ENCODE data around the gene AQP5. TPM values are rescaled to one million over a fixed set of nuclear protein-coding genes. Genes with fewer than 3 reads are reported as not detected.

AQP5 gene
- total RNA-seq, result 1.0 TPM

- no peaks in the 10 kb centered on the region for H3K36me3 ChIP-seq (ENCODE audit: control insufficient read depth in 3 of 3, insufficient read depth in 3 of 3, low read length in 3 of 3)
- H3K27me3 ChIP-seq (ENCODE audit: control insufficient read depth in 3 of 3, insufficient read depth in 3 of 3, low read length in 3 of 3), result peaks cover 39 to 67% (median 47%) of the 10 kb centered on the region in 3 donors
- H3K27ac ChIP-seq (ENCODE audit: low read depth, low read length), result no peak within 1 kb of the TSS
- peak within 1 kb of the TSS in 1 of 3 donors; percentile 35 for H3K4me3 ChIP-seq (ENCODE audit: low read length in 3 of 3)
- H3K9ac ChIP-seq (ENCODE audit: low read depth in 1 of 3, low read length in 3 of 3), result no peak within 1 kb of the TSS
- no peaks in the 10 kb centered on the region for H3K9me3 ChIP-seq (ENCODE audit: control insufficient read depth in 3 of 3, low read length in 3 of 3)
- no peaks in the 10 kb centered on the region for H3K4me1 ChIP-seq (ENCODE audit: control insufficient read depth in 3 of 3, insufficient read depth in 3 of 3, low read length in 3 of 3)
Measured at GRCh38 chr12:49961111-49961922, at the start of gene AQP5. Gene AQP5 (plus strand): TSS chr12:49961872. CDS start chr12:49962018, 146 bp downstream.

- H3K9ac ChIP-seq (ENCODE audit: low read depth in 1 of 3, low read length in 3 of 3), result no peak overlapping the region
- H3K4me1 ChIP-seq (ENCODE audit: control insufficient read depth in 3 of 3, insufficient read depth in 3 of 3, low read length in 3 of 3), result peaks cover 0 to 7% (median 6%) of the 10 kb centered on the region in 3 donors
- no peaks in the 10 kb centered on the region for H3K9me3 ChIP-seq (ENCODE audit: control insufficient read depth in 3 of 3, low read length in 3 of 3)
- no peaks in the 10 kb centered on the region for H3K36me3 ChIP-seq (ENCODE audit: control insufficient read depth in 3 of 3, insufficient read depth in 3 of 3, low read length in 3 of 3)
- H3K4me3 ChIP-seq (ENCODE audit: low read length in 3 of 3), result no peak overlapping the region
- H3K27me3 ChIP-seq (ENCODE audit: control insufficient read depth in 3 of 3, insufficient read depth in 3 of 3, low read length in 3 of 3), result peaks cover 0 to 3% (median under 1%) of the 10 kb centered on the region in 3 donors
- H3K27ac ChIP-seq (ENCODE audit: low read depth, low read length), result no peak overlapping the region
Measured at GRCh38 chr12:49912345-49913255, 49.1 kb upstream of the AQP5 start.

DNA sequence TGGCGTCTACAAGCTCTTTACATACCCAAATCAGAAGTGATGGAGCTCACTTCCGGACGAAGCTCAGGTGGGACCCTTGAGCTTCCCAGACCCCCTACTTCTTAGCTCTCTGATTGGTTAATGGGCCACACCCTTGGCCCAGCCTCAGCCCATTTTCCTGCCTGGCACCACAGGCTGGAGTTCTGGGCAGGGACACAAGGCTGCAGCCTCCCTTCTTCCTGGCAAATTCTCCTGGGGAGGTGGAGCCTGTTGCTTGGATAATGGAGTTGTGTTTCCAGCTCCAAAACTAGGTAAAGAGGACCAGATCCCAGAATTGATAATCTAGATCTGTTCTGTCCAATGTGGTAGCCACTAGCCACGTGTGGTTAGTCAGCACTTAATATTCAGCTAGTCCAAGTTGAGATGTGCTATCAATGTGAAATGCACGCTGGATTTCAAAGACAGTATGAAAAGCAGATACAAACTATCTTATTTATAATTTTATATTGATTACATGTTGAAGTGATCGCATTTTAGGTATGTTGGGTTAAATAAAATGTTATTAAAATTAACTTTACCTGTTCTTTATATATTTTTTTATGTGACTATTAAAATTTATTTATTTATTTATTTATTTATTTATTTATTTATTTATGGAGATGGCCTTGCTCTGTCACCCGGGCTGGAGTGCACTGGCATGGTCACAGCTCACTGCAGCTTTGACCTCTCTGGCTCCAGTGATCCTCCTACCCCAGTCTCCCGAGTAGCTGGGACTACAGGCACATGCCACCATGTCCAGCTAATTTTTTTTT, 45.3 kb upstream of the AQP5 start:
- Histone ChIP-seq H3K27me3 (ENCODE audit: control insufficient read depth in 3 of 3, insufficient read depth in 3 of 3, low read length in 3 of 3) (peaks cover 5 to 9% (median 7%) of the 10 kb centered on the region in 3 donors), H3K9ac (ENCODE audit: low read depth in 1 of 3, low read length in 3 of 3) (no peak overlapping the region), H3K4me1 (ENCODE audit: control insufficient read depth in 3 of 3, insufficient read depth in 3 of 3, low read length in 3 of 3) (peaks cover 0 to 7% (median 6%) of the 10 kb centered on the region in 3 donors), H3K36me3 (ENCODE audit: control insufficient read depth in 3 of 3, insufficient read depth in 3 of 3, low read length in 3 of 3) (no peaks in the 10 kb centered on the region), H3K4me3 (ENCODE audit: low read length in 3 of 3) (no peak overlapping the region), H3K27ac (ENCODE audit: low read depth, low read length) (no peak overlapping the region), H3K9me3 (ENCODE audit: control insufficient read depth in 3 of 3, low read length in 3 of 3) (no peaks in the 10 kb centered on the region)

- H3K9me3 ChIP-seq (ENCODE audit: control insufficient read depth in 3 of 3, low read length in 3 of 3), result no peaks in the 10 kb centered on the region
Measured at GRCh38 chr12:49917166-49917787, 44.4 kb upstream of the AQP5 start.

GRCh38 chr12:49917788-49918173, 43.9 kb upstream of the AQP5 start:
- H3K4me1 ChIP-seq (ENCODE audit: control insufficient read depth in 3 of 3, insufficient read depth in 3 of 3, low read length in 3 of 3), result peaks cover 6 to 8% (median 7%) of the 10 kb centered on the region in 3 donors
- peaks cover 5 to 9% (median 7%) of the 10 kb centered on the region in 3 donors for H3K27me3 ChIP-seq (ENCODE audit: control insufficient read depth in 3 of 3, insufficient read depth in 3 of 3, low read length in 3 of 3)
- H3K4me3 ChIP-seq (ENCODE audit: low read length in 3 of 3), result no peak overlapping the region
- H3K36me3 ChIP-seq (ENCODE audit: control insufficient read depth in 3 of 3, insufficient read depth in 3 of 3, low read length in 3 of 3), result no peaks in the 10 kb centered on the region
- H3K9me3 ChIP-seq (ENCODE audit: control insufficient read depth in 3 of 3, low read length in 3 of 3), result no peaks in the 10 kb centered on the region
- H3K27ac ChIP-seq (ENCODE audit: low read depth, low read length), result no peak overlapping the region
- no peak overlapping the region for H3K9ac ChIP-seq (ENCODE audit: low read depth in 1 of 3, low read length in 3 of 3)

More at GRCh38 chr12:49917166-49917787, 44.4 kb upstream of the AQP5 start:
- H3K4me3 ChIP-seq (ENCODE audit: low read length in 3 of 3), result no peak overlapping the region
- no peak overlapping the region for H3K9ac ChIP-seq (ENCODE audit: low read depth in 1 of 3, low read length in 3 of 3)
- H3K27me3 ChIP-seq (ENCODE audit: control insufficient read depth in 3 of 3, insufficient read depth in 3 of 3, low read length in 3 of 3), result peaks cover 5 to 9% (median 7%) of the 10 kb centered on the region in 3 donors
- peaks cover 1 to 8% (median 8%) of the 10 kb centered on the region in 3 donors for H3K4me1 ChIP-seq (ENCODE audit: control insufficient read depth in 3 of 3, insufficient read depth in 3 of 3, low read length in 3 of 3)
- no peak overlapping the region for H3K27ac ChIP-seq (ENCODE audit: low read depth, low read length)
- H3K36me3 ChIP-seq (ENCODE audit: control insufficient read depth in 3 of 3, insufficient read depth in 3 of 3, low read length in 3 of 3), result no peaks in the 10 kb centered on the region

DNA sequence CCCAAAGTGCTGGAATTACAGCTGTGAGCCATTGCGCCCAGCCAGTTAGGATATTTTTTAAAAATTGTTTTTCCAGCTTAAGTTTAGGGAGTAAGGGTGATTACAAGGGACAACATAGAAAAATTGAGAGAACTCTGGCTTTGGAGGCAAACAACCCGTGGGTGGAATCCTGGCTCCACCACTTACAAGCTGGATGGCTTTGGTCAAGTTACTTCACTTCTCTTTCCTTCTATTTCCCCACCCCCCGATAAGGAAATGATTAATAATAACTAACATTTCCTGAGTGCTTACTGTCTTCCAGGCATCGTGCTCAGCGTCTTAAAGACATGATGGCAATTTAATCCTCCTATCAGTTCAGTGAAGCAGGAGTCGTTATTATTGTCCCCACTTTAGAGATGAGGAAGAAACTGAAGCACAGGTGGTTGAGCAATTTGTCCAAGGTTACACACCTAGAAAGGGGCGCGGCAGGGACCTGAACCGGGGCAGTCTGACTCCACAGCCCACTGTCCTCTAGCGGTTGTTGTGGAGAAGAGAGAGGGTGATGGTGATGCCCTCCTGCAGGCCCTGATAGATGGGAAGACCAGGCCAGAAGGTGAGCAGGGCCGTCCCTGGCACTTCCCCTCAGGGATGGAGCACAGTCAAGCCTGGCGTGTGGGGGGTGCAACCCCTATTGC, 41.3 kb upstream of the AQP5 start:
- Histone ChIP-seq H3K36me3 (ENCODE audit: control insufficient read depth in 3 of 3, insufficient read depth in 3 of 3, low read length in 3 of 3) (no peaks in the 10 kb centered on the region), H3K4me3 (ENCODE audit: low read length in 3 of 3) (no peak overlapping the region), H3K4me1 (ENCODE audit: control insufficient read depth in 3 of 3, insufficient read depth in 3 of 3, low read length in 3 of 3) (peaks cover 7 to 18% (median 9%) of the 10 kb centered on the region in 3 donors), H3K27ac (ENCODE audit: low read depth, low read length) (no peak overlapping the region), H3K27me3 (ENCODE audit: control insufficient read depth in 3 of 3, insufficient read depth in 3 of 3, low read length in 3 of 3) (peaks cover 5 to 9% (median 7%) of the 10 kb centered on the region in 3 donors), H3K9me3 (ENCODE audit: control insufficient read depth in 3 of 3, low read length in 3 of 3) (no peaks in the 10 kb centered on the region), H3K9ac (ENCODE audit: low read depth in 1 of 3, low read length in 3 of 3) (no peak overlapping the region)

- Histone ChIP-seq H3K27me3 (ENCODE audit: control insufficient read depth in 3 of 3, insufficient read depth in 3 of 3, low read length in 3 of 3) (peaks cover 5 to 9% (median 7%) of the 10 kb centered on the region in 3 donors), H3K9ac (ENCODE audit: low read depth in 1 of 3, low read length in 3 of 3) (no peak overlapping the region), H3K4me3 (ENCODE audit: low read length in 3 of 3) (no peak overlapping the region), H3K4me1 (ENCODE audit: control insufficient read depth in 3 of 3, insufficient read depth in 3 of 3, low read length in 3 of 3) (peaks cover 7 to 18% (median 9%) of the 10 kb centered on the region in 3 donors), H3K36me3 (ENCODE audit: control insufficient read depth in 3 of 3, insufficient read depth in 3 of 3, low read length in 3 of 3) (no peaks in the 10 kb centered on the region), H3K27ac (ENCODE audit: low read depth, low read length) (no peak overlapping the region), H3K9me3 (ENCODE audit: control insufficient read depth in 3 of 3, low read length in 3 of 3) (no peaks in the 10 kb centered on the region)
Measured at GRCh38 chr12:49920915-49921286, 40.8 kb upstream of the AQP5 start.

DNA sequence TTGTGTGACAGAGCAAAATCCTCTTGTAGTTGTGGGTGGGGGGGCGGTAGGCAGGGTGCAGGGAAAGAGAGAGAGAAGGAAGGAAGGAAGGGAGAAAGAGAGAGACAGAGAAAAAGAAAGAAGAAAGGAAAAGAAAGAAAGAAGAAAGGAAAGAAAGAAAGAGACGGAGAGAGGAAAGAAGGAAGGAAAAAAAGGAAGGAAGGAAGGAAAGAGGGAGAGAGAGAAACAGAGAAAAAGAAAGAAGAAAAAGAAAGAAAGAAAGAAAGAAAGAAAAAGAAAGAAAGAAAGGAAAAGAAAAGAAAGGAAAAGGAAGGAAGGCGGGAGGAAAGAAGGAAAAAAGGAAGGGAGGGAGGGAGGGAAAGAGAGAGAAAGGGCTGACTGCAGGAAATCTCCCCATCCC, 40.4 kb upstream of the AQP5 start:
- Histone ChIP-seq H3K4me3 (ENCODE audit: low read length in 3 of 3) (no peak overlapping the region), H3K36me3 (ENCODE audit: control insufficient read depth in 3 of 3, insufficient read depth in 3 of 3, low read length in 3 of 3) (no peaks in the 10 kb centered on the region), H3K4me1 (ENCODE audit: control insufficient read depth in 3 of 3, insufficient read depth in 3 of 3, low read length in 3 of 3) (peaks cover 7 to 18% (median 9%) of the 10 kb centered on the region in 3 donors), H3K9ac (ENCODE audit: low read depth in 1 of 3, low read length in 3 of 3) (no peak overlapping the region), H3K9me3 (ENCODE audit: control insufficient read depth in 3 of 3, low read length in 3 of 3) (no peaks in the 10 kb centered on the region), H3K27me3 (ENCODE audit: control insufficient read depth in 3 of 3, insufficient read depth in 3 of 3, low read length in 3 of 3) (peaks cover 5 to 9% (median 7%) of the 10 kb centered on the region in 3 donors), H3K27ac (ENCODE audit: low read depth, low read length) (no peak overlapping the region)

GRCh38 chr12:49921936-49922335, 39.7 kb upstream of the AQP5 start:
- Histone ChIP-seq H3K27ac (ENCODE audit: low read depth, low read length) (no peak overlapping the region), H3K36me3 (ENCODE audit: control insufficient read depth in 3 of 3, insufficient read depth in 3 of 3, low read length in 3 of 3) (no peaks in the 10 kb centered on the region), H3K27me3 (ENCODE audit: control insufficient read depth in 3 of 3, insufficient read depth in 3 of 3, low read length in 3 of 3) (peaks cover 5 to 9% (median 7%) of the 10 kb centered on the region in 3 donors), H3K4me3 (ENCODE audit: low read length in 3 of 3) (no peak overlapping the region), H3K9ac (ENCODE audit: low read depth in 1 of 3, low read length in 3 of 3) (no peak overlapping the region), H3K4me1 (ENCODE audit: control insufficient read depth in 3 of 3, insufficient read depth in 3 of 3, low read length in 3 of 3) (peaks cover 7 to 18% (median 9%) of the 10 kb centered on the region in 3 donors), H3K9me3 (ENCODE audit: control insufficient read depth in 3 of 3, low read length in 3 of 3) (no peaks in the 10 kb centered on the region)

Measured in skeletal muscle tissue (tissue), 4 donors.